HG03442 (cell line): ENCODE results near the gene VN1R5.

ENCODE experiments used
- ATAC-seq: cut with Tn5 transposase; IDR thresholded peaks from one replicate; pipeline ENCODE4 v1.9.1; 2021; ENCODE audit warnings: mild to moderate bottlenecking, moderate library complexity; ENCODE audit not compliant: unreplicated experiment

The VN1R5 gene

DNA sequence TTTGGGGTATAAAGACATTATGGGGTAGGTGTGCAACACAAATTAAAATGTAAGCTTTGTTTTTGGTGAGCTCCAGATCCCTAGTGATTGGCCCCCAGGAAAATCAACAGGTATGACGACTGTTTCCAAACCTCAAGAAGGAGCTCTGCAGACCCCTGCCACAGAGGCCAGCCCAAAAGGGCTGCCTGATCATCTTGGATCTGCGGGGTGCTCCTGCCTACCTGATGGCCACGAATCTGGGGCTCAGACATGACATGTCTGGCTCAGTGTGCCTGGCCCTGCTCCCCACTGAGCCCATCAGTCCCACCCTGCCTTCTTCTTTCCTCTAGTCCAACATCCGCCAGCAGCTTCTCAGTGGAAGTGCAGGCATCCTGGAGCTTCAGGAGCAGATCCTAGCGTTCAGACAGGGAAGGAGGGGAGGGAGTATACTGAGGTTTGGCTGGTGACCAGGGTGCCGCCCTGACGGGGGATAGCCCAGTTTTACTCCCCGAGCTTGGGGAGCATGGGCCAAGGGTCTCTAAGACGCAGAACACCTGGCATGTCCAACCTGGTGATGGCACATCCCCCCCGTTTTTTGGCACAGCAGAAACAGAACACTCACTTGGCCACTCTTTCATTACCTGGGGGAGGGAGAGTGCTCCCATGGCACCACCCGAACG is 44.0 kb downstream of the VN1R5 start:
- ATAC-seq, result no peak

DNA sequence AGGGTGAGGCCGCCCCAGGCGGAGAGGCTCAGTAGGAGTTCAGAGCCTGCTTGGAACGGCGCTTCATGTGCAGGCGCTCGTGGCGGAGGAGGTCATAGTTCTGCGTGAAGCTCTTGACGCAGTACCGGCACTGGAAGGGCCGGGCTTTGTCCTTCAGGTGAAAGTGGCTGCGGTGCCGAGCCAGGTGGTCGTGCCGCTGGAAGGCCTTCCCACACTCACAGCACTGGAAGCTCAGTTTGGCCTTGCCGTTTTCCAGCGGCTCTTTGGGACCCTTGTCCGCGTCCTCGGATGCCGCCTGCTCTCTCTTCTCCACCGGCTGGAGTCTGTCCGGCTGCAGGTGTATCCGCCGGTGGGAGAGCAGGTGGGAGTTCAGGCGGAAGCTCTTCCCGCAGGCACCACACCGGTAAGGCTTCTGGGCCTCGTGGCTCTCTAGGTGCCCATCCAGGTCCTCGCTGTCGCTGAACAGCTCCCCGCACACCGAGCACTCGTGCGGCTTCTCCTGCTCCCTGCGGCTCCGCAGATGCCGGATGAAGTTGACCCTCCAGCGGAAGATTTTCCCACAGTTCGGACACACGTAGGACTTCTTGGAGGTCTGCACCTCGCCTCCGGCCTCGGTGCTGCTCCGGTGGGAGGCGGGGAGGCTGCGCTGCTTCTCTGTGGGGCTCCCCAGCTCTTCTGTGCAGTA is 44.8 kb downstream of the VN1R5 start:
- no peak for ATAC-seq

DNA sequence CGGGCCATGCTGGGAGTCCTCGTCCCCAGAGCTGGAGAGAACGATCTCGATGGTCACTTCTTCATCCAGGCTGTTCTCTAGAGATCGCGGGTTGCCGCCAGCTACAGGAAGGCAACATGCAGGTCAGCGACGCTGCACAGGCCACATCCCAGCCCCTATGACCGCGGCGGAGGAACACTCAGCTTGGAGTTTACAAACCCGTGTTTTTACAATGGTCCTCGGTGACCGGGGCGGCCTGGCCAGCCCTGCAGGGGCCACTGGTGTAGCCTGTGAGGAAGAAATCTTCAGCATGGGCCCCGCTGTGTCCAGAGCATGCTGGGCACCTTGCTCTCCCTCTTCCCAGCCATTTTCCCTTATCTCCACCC is 45.3 kb downstream of the VN1R5 start:
- no peak for ATAC-seq

DNA sequence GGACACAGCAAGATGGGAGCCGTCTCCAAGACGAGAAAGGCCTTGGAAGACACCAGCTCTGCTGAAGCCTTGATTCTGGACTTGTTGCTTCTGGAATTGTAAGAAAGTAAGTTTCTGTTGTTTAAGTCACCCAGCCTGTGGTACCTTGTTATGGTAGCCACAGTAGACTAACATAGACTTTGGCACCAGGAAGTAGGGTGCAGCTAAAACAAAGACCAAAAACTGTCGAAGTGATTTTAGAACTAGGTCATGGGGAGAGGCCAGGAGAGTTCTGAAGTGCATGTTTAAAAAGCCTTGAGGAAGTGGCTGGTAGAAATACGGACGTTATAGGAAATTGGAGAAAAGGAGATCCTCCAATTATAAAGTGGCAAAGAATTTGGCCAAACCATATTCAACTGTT is 47.3 kb downstream of the VN1R5 start:
- no peak for ATAC-seq

DNA sequence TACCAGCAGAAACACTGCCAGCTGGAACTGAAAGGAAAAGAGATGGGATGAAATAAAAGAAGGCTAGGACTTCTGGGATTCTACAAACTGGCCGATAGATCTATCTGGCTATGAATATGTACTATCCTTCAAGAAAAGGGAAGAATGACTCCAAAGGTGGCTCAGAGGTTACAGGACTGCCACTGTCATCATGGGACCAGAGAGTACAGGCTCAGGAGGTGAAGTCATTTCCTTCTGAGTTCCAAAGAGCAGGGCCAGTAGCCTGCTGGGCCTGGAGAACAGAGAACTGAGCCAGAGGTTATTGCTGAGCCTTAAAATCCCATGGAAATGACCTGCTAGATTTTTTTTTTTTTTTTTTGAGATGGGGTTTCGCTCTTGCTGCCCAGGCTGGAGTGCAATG is 48.2 kb downstream of the VN1R5 start:
- ATAC-seq, result no peak
